Hematopoietic multipotent progenitor cell treated with erythropoietin and hydrocortisone succinate and interleukin-3 and kit ligand, for 15 days (in vitro differentiated cells): ENCODE measurements around the gene ZXDB.
"Not testable (repeated sequence)": the region's sequence is repeated elsewhere in the genome, so short reads cannot be mapped to it uniquely, and the experiment has no call there.

Experiments used
- DNase-seq: peaks from one replicate; pipeline ENCODE4 v3.0.0-alpha.2; 2015; ENCODE audit warnings: low spot score

ZXDB gene

GRCh38 chrX:57591284-57592159, at the start of gene ZXDB:
TSS of gene ZXDB (plus strand) at chrX:57592011. CDS start at chrX:57592049, 38 bp downstream.
- peak; percentile 4 for DNase-seq

GRCh38 chrX:57565198-57565597, 26.6 kb upstream of the ZXDB start:
- no peak for DNase-seq

- DNase-seq: no peak
These were observed 18.1 kb upstream of the ZXDB start for GRCh38 chrX:57573754-57574153.

GRCh38 chrX:57582948-57583347, 8.9 kb upstream of the ZXDB start:
- DNase-seq: not testable (repeated sequence)

- DNase-seq: no peak
These were observed 8.3 kb upstream of the ZXDB start for GRCh38 chrX:57583477-57583876.

- no peak for DNase-seq
These were observed 5.5 kb upstream of the ZXDB start for GRCh38 chrX:57586360-57586759.

- no peak for DNase-seq
These were observed 4.7 kb upstream of the ZXDB start for GRCh38 chrX:57587062-57587461.

GRCh38 chrX:57587607-57588006, 4.2 kb upstream of the ZXDB start:
- DNase-seq: no peak

- not testable (repeated sequence) for DNase-seq
These were observed 516 bp downstream of the ZXDB start for GRCh38 chrX:57592160-57592893.

GRCh38 chrX:57592894-57593215, 1.0 kb downstream of the ZXDB start:
- DNase-seq: not testable (repeated sequence)

- no peak for DNase-seq
These were observed 3.6 kb downstream of the ZXDB start for GRCh38 chrX:57595381-57595811.

GRCh38 chrX:57596109-57596508, 4.3 kb downstream of the ZXDB start:
- DNase-seq: no peak

GRCh38 chrX:57596516-57596915, 4.7 kb downstream of the ZXDB start:
- no peak for DNase-seq

- no peak for DNase-seq
These were observed 15.7 kb downstream of the ZXDB start for GRCh38 chrX:57607295-57608187.

- DNase-seq: not testable (repeated sequence)
These were observed 21.5 kb downstream of the ZXDB start for GRCh38 chrX:57613351-57613750.

GRCh38 chrX:57629438-57629837, 37.6 kb downstream of the ZXDB start:
- DNase-seq: not testable (repeated sequence)

- DNase-seq: no peak
These were observed 48.8 kb downstream of the ZXDB start for GRCh38 chrX:57640674-57641016.

- no peak for DNase-seq
These were observed 49.5 kb downstream of the ZXDB start for GRCh38 chrX:57641338-57641737.

- no peak for DNase-seq
These were observed 51.9 kb downstream of the ZXDB start for GRCh38 chrX:57643698-57644097.

- no peak for DNase-seq
These were observed 55.2 kb downstream of the ZXDB start for GRCh38 chrX:57647020-57647419.
